Epithelial cell of proximal tubule (primary cell): ENCODE results near the gene CLEC17A. TPM values are rescaled to one million over a fixed set of nuclear protein-coding genes. Genes with fewer than 3 reads are reported as not detected.

Experiments
- DNase-seq: peaks from one replicate; pipeline ENCODE4 v3.0.0-alpha.2; 2011; ENCODE audit warnings: low read depth
- H3K4me3 ChIP-seq: 2 replicates; pipeline ENCODE4 v1.5.1; 2011; ENCODE audit warnings: low read depth, mild to moderate bottlenecking, low read length
- total RNA-seq: library from RNA; depleted of rRNA; stranded (reverse); fragments of >200 nt; gene quantifications from 2 replicates; pipeline ENCODE4 v1.2.3, GENCODE V29; 2015
- TF ChIP-seq, protein P1 (sequence below): conservative IDR thresholded peaks from 2 replicates; pipeline ENCODE4 v1.5.1; 2012; ENCODE audit warnings: low read depth, mild to moderate bottlenecking, low read length

CLEC17A gene
- total RNA-seq, 1 donor from 2014 or later, result not detected

DNA sequence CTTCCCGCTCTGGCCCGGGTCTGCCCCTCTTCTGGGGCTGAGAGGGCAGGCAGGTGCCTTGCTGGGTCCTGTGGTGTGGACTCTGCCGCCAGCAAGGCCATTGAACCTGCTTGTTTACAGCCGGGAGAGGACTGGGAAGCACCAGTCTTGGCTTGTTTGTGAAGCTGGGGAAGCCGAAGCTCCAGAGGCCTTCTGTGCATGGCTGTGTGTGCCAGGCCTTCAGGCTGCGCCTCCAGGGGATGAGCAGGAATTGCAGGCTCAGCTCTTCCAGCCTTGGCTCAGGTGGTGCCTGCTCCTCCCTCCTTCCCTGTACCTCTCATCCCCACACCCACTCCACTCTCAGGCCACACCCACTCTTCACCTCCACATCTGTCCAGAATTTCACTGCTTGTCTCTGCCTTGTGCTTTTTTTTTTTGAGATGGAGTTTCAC, 28.5 kb upstream of the CLEC17A start:
- no peak overlapping the region for H3K4me3 ChIP-seq
- TF ChIP-seq, protein P1, sequence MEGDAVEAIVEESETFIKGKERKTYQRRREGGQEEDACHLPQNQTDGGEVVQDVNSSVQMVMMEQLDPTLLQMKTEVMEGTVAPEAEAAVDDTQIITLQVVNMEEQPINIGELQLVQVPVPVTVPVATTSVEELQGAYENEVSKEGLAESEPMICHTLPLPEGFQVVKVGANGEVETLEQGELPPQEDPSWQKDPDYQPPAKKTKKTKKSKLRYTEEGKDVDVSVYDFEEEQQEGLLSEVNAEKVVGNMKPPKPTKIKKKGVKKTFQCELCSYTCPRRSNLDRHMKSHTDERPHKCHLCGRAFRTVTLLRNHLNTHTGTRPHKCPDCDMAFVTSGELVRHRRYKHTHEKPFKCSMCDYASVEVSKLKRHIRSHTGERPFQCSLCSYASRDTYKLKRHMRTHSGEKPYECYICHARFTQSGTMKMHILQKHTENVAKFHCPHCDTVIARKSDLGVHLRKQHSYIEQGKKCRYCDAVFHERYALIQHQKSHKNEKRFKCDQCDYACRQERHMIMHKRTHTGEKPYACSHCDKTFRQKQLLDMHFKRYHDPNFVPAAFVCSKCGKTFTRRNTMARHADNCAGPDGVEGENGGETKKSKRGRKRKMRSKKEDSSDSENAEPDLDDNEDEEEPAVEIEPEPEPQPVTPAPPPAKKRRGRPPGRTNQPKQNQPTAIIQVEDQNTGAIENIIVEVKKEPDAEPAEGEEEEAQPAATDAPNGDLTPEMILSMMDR, result peak; percentile 8
- no peak for DNase-seq

DNA sequence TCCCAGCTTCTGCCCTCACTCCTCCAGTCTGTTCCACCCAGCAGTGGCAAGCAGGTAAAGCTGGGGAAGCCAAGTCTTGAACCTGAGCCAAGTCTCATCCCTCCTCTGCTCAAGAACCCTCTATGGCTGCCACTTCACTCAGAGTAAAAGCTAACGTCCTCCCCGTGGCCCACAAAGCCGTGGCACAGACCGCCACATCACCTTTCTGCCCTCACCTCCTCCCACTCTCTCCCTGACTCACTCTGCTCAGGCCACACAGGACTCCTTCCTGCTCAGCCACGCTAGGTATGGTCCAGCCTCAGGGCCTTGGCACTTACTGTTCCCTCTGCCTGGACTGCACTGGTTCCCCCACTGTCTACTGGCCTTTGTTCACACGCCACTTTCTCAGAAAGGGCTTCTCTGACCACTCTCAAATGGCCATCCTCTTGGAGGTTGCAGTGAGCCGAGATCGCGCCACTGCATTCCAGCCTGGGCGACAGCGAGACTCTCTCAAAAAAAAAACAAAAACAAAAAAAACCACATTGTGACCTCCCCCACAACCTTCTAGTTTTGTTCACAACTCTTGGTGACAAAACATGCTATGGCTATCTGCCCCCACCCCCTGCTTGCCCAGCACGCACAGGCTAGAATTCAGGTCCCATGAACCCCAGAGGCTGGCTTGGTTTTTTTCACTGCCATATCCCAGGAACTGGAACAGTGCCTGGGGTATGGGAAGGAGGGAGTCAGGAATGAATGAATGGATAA, 26.8 kb upstream of the CLEC17A start:
- H3K4me3 ChIP-seq, result no peak overlapping the region
- TF ChIP-seq, protein P1, result no peak
- DNase-seq, result no peak

- TF ChIP-seq, protein P1, result peak; percentile 90
- no peak for DNase-seq
- no peak overlapping the region for H3K4me3 ChIP-seq
Observed at GRCh38 chr19:14556662-14557188, 26.2 kb upstream of the CLEC17A start.

DNA sequence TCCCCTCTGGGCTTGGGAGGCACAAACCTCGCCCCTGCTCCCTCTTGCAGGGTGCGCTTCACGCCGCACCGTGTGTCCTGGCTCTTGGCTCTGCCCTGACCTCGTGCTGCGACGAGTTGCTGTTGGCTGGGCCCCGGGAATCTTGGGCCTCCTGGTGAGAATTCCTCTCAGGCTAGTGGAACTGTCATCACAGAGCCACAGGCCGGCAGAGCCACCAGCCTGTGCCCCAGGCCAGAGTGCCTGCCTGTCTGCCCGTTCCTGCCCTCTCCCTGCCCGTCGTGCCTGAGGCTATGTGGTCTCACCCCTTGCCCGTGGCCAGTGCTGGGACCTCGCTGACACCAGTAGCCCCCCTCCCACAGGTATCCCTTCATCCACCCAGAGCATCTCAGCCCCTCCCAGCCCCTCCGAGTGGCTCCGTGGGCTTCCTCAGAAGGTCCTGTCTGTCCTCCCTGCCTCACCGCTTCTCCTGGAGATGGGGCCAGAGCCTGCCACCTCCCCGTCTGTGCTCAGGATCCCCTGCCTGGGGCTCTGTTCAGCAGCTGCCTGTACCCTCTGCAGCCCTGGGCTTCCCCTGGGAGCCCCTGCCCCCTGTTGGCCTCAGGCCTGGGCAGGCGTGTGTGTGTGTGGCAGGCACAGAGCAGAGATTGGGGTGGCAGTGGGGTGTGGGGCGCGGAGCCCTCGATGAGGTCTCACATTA, 24.4 kb upstream of the CLEC17A start:
- TF ChIP-seq, protein P1, result no peak
- no peak overlapping the region for H3K4me3 ChIP-seq
- DNase-seq, result no peak

- DNase-seq, result no peak
- TF ChIP-seq, protein P1, result no peak
- H3K4me3 ChIP-seq, result no peak overlapping the region
Observed at GRCh38 chr19:14559916-14560775, 22.7 kb upstream of the CLEC17A start.

DNA sequence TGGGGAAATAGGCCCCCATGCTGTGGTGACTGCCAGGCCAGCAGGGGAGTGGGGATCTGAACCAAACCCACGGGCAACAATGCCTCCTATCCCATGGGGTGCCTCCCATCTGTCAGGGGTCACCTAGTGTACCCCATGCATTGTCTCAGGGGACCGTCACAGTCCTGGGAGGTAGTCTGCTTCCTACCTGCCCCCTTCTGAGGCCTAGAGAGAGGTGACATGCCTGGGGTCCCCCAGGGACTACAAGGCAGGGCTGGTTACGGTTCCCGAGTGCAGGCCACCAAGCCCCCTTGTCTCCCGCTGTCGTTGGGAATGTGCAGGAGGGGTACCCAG, 22.1 kb upstream of the CLEC17A start:
- TF ChIP-seq, protein P1, result no peak
- DNase-seq, result no peak
- no peak overlapping the region for H3K4me3 ChIP-seq
